Measurements from ENCODE around the gene NCOA1.

The NCOA1 gene

GRCh38 chr2:24493713-24494112 lies 2.7 kb downstream of the NCOA1 start:
- TF ChIP-seq CTCF (IDR thresholded peaks at IDR 0.05; ENCODE audit: low read depth, low read length, missing control alignments), result no peak
- DNase-seq (ENCODE audit: extremely low read depth, low read depth), result no peak
- no peak overlapping the region for H3K4me3 ChIP-seq (replicated peaks; ENCODE audit: low read depth, low read length)

GRCh38 chr2:24494410-24494809 lies 3.4 kb downstream of the NCOA1 start:
- no peak overlapping the region for H3K4me3 ChIP-seq (replicated peaks; ENCODE audit: low read depth, low read length)
- DNase-seq (ENCODE audit: extremely low read depth, low read depth), result no peak
- TF ChIP-seq CTCF (IDR thresholded peaks at IDR 0.05; ENCODE audit: low read depth, low read length, missing control alignments), result no peak

- no peak overlapping the region for H3K4me3 ChIP-seq (replicated peaks; ENCODE audit: low read depth, low read length)
- DNase-seq (ENCODE audit: extremely low read depth, low read depth), result no peak
- no peak for TF ChIP-seq CTCF (IDR thresholded peaks at IDR 0.05; ENCODE audit: low read depth, low read length, missing control alignments)
Measured at GRCh38 chr2:24495451-24495850, 4.4 kb downstream of the NCOA1 start.

GRCh38 chr2:24496959-24497358 lies 5.9 kb downstream of the NCOA1 start:
- no peak for DNase-seq (ENCODE audit: extremely low read depth, low read depth)
- no peak overlapping the region for H3K4me3 ChIP-seq (replicated peaks; ENCODE audit: low read depth, low read length)
- TF ChIP-seq CTCF (IDR thresholded peaks at IDR 0.05; ENCODE audit: low read depth, low read length, missing control alignments), result no peak

GRCh38 chr2:24497685-24498084 lies 6.6 kb downstream of the NCOA1 start:
- TF ChIP-seq CTCF (IDR thresholded peaks at IDR 0.05; ENCODE audit: low read depth, low read length, missing control alignments), result no peak
- H3K4me3 ChIP-seq (replicated peaks; ENCODE audit: low read depth, low read length), result no peak overlapping the region

GRCh38 chr2:24498121-24498520 lies 7.1 kb downstream of the NCOA1 start:
- H3K4me3 ChIP-seq (replicated peaks; ENCODE audit: low read depth, low read length), result no peak overlapping the region
- DNase-seq (ENCODE audit: extremely low read depth, low read depth), result no peak
- TF ChIP-seq CTCF (IDR thresholded peaks at IDR 0.05; ENCODE audit: low read depth, low read length, missing control alignments), result no peak

More at GRCh38 chr2:24497685-24498084, 6.6 kb downstream of the NCOA1 start:
- no peak for DNase-seq (ENCODE audit: extremely low read depth, low read depth)

GRCh38 chr2:24501813-24502212 lies 10.8 kb downstream of the NCOA1 start:
- no peak overlapping the region for H3K4me3 ChIP-seq (replicated peaks; ENCODE audit: low read depth, low read length)
- TF ChIP-seq CTCF (IDR thresholded peaks at IDR 0.05; ENCODE audit: low read depth, low read length, missing control alignments), result no peak
- no peak for DNase-seq (ENCODE audit: extremely low read depth, low read depth)
